ENCODE results near the gene PAX7.

Gene PAX7

GRCh38 chr1:18786149-18786548 lies 155.5 kb downstream of the PAX7 start:
- peaks cover 4% of the 10 kb centered on the region for H3K9me3 ChIP-seq (ENCODE audit: control insufficient read depth, low read length)
- no peak overlapping the region for H3K4me3 ChIP-seq (ENCODE audit: extremely low read depth, insufficient read depth, low read length, poor library complexity, severe bottlenecking)
- WGBS, 2 experiments (ENCODE audit: insufficient coverage in 2 of 2): 85% methylated on average over 3 of the region's 3 CpGs
- H3K27ac ChIP-seq (ENCODE audit: low read depth, low read length, severe bottlenecking): no peak overlapping the region
- no peaks in the 10 kb centered on the region for H3K36me3 ChIP-seq (ENCODE audit: control insufficient read depth, insufficient read depth, low read length)
- no peaks in the 10 kb centered on the region for H3K4me1 ChIP-seq (ENCODE audit: control insufficient read depth, insufficient read depth, low read length, poor library complexity, severe bottlenecking)

GRCh38 chr1:18787825-18788385 lies 157.3 kb downstream of the PAX7 start:
- no peaks in the 10 kb centered on the region for H3K36me3 ChIP-seq (ENCODE audit: control insufficient read depth, insufficient read depth, low read length)
- H3K27ac ChIP-seq (ENCODE audit: low read depth, low read length, severe bottlenecking): no peak overlapping the region
- 49 to 61% methylated on average over 2 of the region's 3 CpGs for WGBS, 2 experiments (ENCODE audit: insufficient coverage in 2 of 2)
- H3K4me1 ChIP-seq (ENCODE audit: control insufficient read depth, insufficient read depth, low read length, poor library complexity, severe bottlenecking): no peaks in the 10 kb centered on the region
- peaks cover 4% of the 10 kb centered on the region for H3K9me3 ChIP-seq (ENCODE audit: control insufficient read depth, low read length)
- no peak overlapping the region for H3K4me3 ChIP-seq (ENCODE audit: extremely low read depth, insufficient read depth, low read length, poor library complexity, severe bottlenecking)

DNA sequence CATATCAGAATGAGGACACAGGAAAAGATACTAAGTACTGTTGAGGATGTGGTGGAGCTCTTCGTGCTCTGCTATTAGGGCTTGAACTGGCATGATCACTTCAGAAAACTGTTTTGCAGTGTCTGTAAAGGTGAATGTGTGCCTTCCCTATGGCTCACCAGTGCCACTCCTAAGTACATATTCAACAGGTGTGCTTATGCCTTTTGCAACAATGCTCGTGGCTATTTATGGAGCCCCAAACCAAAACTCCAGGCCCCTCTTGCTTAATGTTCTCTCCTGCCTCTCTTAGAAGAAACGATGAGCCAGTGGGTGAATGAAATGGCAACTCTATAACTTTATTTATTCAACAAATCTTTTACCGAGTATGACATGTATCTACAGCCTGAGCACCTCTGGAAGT lies 158.6 kb downstream of the PAX7 start:
- Histone ChIP-seq H3K4me1 (ENCODE audit: control insufficient read depth, insufficient read depth, low read length, poor library complexity, severe bottlenecking) (no peaks in the 10 kb centered on the region), H3K9me3 (ENCODE audit: control insufficient read depth, low read length) (peaks cover 4% of the 10 kb centered on the region), H3K27ac (ENCODE audit: low read depth, low read length, severe bottlenecking) (no peak overlapping the region), H3K36me3 (ENCODE audit: control insufficient read depth, insufficient read depth, low read length) (no peaks in the 10 kb centered on the region), H3K4me3 (ENCODE audit: extremely low read depth, insufficient read depth, low read length, poor library complexity, severe bottlenecking) (no peak overlapping the region)
- 81 to 90% methylated on average over 2 to 3 of the region's 4 CpGs for WGBS, 2 experiments (ENCODE audit: insufficient coverage in 2 of 2)

- no peaks in the 10 kb centered on the region for H3K36me3 ChIP-seq (ENCODE audit: control insufficient read depth, insufficient read depth, low read length)
- WGBS, 2 experiments (ENCODE audit: insufficient coverage in 2 of 2): no CpG with 5 or more reads among the region's 3 CpGs
- H3K4me3 ChIP-seq (ENCODE audit: extremely low read depth, insufficient read depth, low read length, poor library complexity, severe bottlenecking): no peak overlapping the region
- no peaks in the 10 kb centered on the region for H3K9me3 ChIP-seq (ENCODE audit: control insufficient read depth, low read length)
- no peak overlapping the region for H3K27ac ChIP-seq (ENCODE audit: low read depth, low read length, severe bottlenecking)
- H3K4me1 ChIP-seq (ENCODE audit: control insufficient read depth, insufficient read depth, low read length, poor library complexity, severe bottlenecking): no peaks in the 10 kb centered on the region
Measured at GRCh38 chr1:18792747-18793146, 162.1 kb downstream of the PAX7 start.

DNA sequence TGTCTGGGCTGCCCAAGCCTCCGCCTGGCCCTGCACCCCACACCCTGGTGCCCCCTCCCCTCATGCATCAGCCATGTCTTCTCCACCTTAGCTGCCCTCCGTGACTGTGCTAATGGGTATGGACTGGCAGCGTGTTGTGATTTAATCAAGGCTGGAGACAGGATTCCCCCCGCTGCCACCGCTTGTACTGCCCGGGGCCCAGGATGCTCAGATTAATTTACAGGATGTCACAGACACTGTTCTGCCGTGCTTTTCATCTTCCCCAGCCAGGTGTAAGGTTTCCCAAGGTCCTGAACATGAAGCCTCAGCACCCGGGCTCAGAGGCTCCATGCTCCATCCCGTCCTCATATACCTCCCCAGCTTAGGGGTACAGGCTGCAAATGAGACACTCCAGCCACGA lies 162.5 kb downstream of the PAX7 start:
- no peaks in the 10 kb centered on the region for H3K4me1 ChIP-seq (ENCODE audit: control insufficient read depth, insufficient read depth, low read length, poor library complexity, severe bottlenecking)
- no peaks in the 10 kb centered on the region for H3K36me3 ChIP-seq (ENCODE audit: control insufficient read depth, insufficient read depth, low read length)
- 93 to 96% methylated on average over 6 of the region's 10 CpGs for WGBS, 2 experiments (ENCODE audit: insufficient coverage in 2 of 2)
- H3K4me3 ChIP-seq (ENCODE audit: extremely low read depth, insufficient read depth, low read length, poor library complexity, severe bottlenecking): no peak overlapping the region
- H3K9me3 ChIP-seq (ENCODE audit: control insufficient read depth, low read length): no peaks in the 10 kb centered on the region
- H3K27ac ChIP-seq (ENCODE audit: low read depth, low read length, severe bottlenecking): no peak overlapping the region

- WGBS, 2 experiments (ENCODE audit: insufficient coverage in 2 of 2): 88 to 89% methylated on average over 7 of the region's 10 CpGs
- no peaks in the 10 kb centered on the region for H3K4me1 ChIP-seq (ENCODE audit: control insufficient read depth, insufficient read depth, low read length, poor library complexity, severe bottlenecking)
- no peaks in the 10 kb centered on the region for H3K9me3 ChIP-seq (ENCODE audit: control insufficient read depth, low read length)
- H3K4me3 ChIP-seq (ENCODE audit: extremely low read depth, insufficient read depth, low read length, poor library complexity, severe bottlenecking): no peak overlapping the region
- no peaks in the 10 kb centered on the region for H3K36me3 ChIP-seq (ENCODE audit: control insufficient read depth, insufficient read depth, low read length)
- no peak overlapping the region for H3K27ac ChIP-seq (ENCODE audit: low read depth, low read length, severe bottlenecking)
Measured at GRCh38 chr1:18794051-18794450, 163.4 kb downstream of the PAX7 start.

DNA sequence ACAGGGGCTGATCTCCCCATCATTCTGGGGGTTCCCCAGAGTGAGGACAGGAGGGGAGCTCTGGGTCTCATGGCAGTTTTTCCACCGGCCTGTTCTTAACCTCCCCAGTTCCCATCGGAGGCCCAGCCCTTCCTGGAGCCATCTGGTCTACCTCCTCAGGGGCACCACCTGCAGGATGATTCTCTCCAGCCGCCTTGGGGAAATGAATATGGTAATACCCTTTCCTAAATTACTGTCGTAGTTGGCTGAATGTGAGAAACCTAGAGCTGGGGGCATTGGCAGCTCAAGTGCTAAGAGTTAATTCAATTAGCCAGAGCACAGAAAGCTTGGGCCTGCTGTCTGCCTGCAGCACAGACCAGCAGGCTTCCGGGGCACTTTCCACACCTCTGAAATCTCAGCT lies 163.9 kb downstream of the PAX7 start:
- H3K9me3 ChIP-seq (ENCODE audit: control insufficient read depth, low read length): no peaks in the 10 kb centered on the region
- no peak overlapping the region for H3K4me3 ChIP-seq (ENCODE audit: extremely low read depth, insufficient read depth, low read length, poor library complexity, severe bottlenecking)
- H3K36me3 ChIP-seq (ENCODE audit: control insufficient read depth, insufficient read depth, low read length): no peaks in the 10 kb centered on the region
- H3K4me1 ChIP-seq (ENCODE audit: control insufficient read depth, insufficient read depth, low read length, poor library complexity, severe bottlenecking): no peaks in the 10 kb centered on the region
- 0 to 67% methylated on average over 1 of the region's 5 CpGs for WGBS, 2 experiments (ENCODE audit: insufficient coverage in 2 of 2)
- H3K27ac ChIP-seq (ENCODE audit: low read depth, low read length, severe bottlenecking): no peak overlapping the region

- H3K4me1 ChIP-seq (ENCODE audit: control insufficient read depth, insufficient read depth, low read length, poor library complexity, severe bottlenecking): no peaks in the 10 kb centered on the region
- 61 to 66% methylated on average over 7 to 11 of the region's 14 CpGs for WGBS, 2 experiments (ENCODE audit: insufficient coverage in 2 of 2)
- no peak overlapping the region for H3K4me3 ChIP-seq (ENCODE audit: extremely low read depth, insufficient read depth, low read length, poor library complexity, severe bottlenecking)
- H3K27ac ChIP-seq (ENCODE audit: low read depth, low read length, severe bottlenecking): no peak overlapping the region
- no peaks in the 10 kb centered on the region for H3K36me3 ChIP-seq (ENCODE audit: control insufficient read depth, insufficient read depth, low read length)
- H3K9me3 ChIP-seq (ENCODE audit: control insufficient read depth, low read length): no peaks in the 10 kb centered on the region
Measured at GRCh38 chr1:18795002-18795689, 164.5 kb downstream of the PAX7 start.

DNA sequence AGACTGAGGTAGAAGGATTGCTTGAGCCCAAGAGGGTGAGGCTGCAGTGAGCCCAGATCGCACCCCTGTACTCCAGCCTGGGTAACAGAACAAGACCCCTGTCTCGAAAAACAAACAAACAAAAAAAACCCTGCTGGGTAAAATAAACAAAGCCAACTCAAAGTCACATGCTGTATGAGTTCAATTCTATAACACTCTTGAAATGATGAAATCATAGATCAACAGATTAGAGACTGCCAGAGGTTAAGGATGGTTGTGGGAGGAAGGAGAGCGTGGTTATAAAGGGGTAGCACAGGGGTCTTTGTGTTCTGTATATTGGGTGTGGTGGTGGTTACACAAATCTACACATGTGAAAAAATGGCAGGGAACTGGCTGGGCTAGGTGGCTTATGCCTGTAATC lies 166.3 kb downstream of the PAX7 start:
- Histone ChIP-seq H3K4me3 (ENCODE audit: extremely low read depth, insufficient read depth, low read length, poor library complexity, severe bottlenecking) (no peak overlapping the region), H3K4me1 (ENCODE audit: control insufficient read depth, insufficient read depth, low read length, poor library complexity, severe bottlenecking) (no peaks in the 10 kb centered on the region), H3K27ac (ENCODE audit: low read depth, low read length, severe bottlenecking) (no peak overlapping the region), H3K36me3 (ENCODE audit: control insufficient read depth, insufficient read depth, low read length) (no peaks in the 10 kb centered on the region), H3K9me3 (ENCODE audit: control insufficient read depth, low read length) (no peaks in the 10 kb centered on the region)
- WGBS, 2 experiments (ENCODE audit: insufficient coverage in 2 of 2): 100% methylated on average over 1 of the region's 3 CpGs
